ENCODE measurements around the gene USP17L24.
"Not testable (repeated sequence)": the region's sequence is repeated elsewhere in the genome, so short reads cannot be mapped to it uniquely, and the experiment has no call there.

USP17L24 gene, protein sequence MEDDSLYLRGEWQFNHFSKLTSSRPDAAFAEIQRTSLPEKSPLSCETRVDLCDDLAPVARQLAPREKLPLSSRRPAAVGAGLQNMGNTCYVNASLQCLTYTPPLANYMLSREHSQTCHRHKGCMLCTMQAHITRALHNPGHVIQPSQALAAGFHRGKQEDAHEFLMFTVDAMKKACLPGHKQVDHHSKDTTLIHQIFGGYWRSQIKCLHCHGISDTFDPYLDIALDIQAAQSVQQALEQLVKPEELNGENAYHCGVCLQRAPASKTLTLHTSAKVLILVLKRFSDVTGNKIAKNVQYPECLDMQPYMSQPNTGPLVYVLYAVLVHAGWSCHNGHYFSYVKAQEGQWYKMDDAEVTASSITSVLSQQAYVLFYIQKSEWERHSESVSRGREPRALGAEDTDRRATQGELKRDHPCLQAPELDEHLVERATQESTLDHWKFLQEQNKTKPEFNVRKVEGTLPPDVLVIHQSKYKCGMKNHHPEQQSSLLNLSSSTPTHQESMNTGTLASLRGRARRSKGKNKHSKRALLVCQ

DNA sequence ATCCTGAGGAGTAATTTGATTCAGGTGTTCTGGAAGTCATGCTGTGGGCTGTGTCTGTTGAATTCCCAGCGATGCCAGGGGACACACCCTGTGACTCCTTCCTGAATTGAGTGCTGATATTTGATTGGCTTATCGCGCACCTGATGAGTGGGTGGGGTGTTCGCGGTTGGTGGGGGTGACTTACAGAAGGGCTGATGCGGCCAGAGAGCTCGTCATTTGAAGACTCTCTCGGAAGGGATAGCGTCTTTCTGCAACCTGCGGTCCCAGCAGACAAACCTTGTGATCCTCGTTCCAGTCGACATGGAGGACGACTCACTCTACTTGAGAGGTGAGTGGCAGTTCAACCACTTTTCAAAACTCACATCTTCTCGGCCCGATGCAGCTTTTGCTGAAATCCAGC lies at the start of gene USP17L24:
Gene USP17L24 (plus strand): TSS at position 301 of the 400 bp plus-strand sequence. CDS start 0 bp downstream, at position 301.
- not testable (repeated sequence) for DNase-seq (ENCODE audit: low spot score)

DNA sequence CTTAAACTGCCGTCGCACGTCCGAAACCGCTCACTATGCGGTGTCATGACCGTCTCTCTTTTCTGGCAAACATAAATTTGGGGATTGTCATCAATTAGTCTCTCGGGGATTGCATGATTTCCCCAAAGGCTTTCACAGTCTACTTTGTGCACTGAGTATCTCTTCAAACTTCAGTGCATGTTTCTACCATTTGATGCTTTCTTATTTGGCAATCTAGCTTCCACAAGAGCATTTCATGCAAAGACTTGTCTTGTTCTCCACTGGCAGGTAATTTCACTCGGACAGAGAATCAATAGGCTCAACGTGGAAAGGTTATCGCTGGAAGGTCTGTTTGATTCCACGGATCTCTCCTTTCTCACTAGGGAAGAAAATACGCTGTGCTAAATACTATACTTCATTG lies 774 bp upstream of the USP17L24 start:
- peak; percentile 4 for DNase-seq (ENCODE audit: low spot score)

DNA sequence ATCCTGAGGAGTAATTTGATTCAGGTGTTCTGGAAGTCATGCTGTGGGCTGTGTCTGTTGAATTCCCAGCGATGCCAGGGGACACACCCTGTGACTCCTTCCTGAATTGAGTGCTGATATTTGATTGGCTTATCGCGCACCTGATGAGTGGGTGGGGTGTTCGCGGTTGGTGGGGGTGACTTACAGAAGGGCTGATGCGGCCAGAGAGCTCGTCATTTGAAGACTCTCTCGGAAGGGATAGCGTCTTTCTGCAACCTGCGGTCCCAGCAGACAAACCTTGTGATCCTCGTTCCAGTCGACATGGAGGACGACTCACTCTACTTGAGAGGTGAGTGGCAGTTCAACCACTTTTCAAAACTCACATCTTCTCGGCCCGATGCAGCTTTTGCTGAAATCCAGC lies 4.6 kb downstream of the USP17L24 start, which contains the start of gene USP17L25:
Gene USP17L25 (plus strand): TSS at position 301 of the 400 bp plus-strand sequence. CDS start 0 bp downstream, at position 301.
- not testable (repeated sequence) for DNase-seq (ENCODE audit: low spot score)

DNA sequence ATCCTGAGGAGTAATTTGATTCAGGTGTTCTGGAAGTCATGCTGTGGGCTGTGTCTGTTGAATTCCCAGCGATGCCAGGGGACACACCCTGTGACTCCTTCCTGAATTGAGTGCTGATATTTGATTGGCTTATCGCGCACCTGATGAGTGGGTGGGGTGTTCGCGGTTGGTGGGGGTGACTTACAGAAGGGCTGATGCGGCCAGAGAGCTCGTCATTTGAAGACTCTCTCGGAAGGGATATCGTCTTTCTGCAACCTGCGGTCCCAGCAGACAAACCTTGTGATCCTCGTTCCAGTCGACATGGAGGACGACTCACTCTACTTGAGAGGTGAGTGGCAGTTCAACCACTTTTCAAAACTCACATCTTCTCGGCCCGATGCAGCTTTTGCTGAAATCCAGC lies 9.4 kb downstream of the USP17L24 start, which contains the start of gene USP17L26:
Gene USP17L26 (plus strand): TSS at position 301 of the 400 bp plus-strand sequence. CDS start 0 bp downstream, at position 301.
- not testable (repeated sequence) for DNase-seq (ENCODE audit: low spot score)

DNA sequence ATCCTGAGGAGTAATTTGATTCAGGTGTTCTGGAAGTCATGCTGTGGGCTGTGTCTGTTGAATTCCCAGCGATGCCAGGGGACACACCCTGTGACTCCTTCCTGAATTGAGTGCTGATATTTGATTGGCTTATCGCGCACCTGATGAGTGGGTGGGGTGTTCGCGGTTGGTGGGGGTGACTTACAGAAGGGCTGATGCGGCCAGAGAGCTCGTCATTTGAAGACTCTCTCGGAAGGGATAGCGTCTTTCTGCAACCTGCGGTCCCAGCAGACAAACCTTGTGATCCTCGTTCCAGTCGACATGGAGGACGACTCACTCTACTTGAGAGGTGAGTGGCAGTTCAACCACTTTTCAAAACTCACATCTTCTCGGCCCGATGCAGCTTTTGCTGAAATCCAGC lies 14.1 kb downstream of the USP17L24 start, which contains the start of gene USP17L5:
Gene USP17L5 (plus strand): TSS at position 301 of the 400 bp plus-strand sequence. CDS start 0 bp downstream, at position 301.
- DNase-seq (ENCODE audit: low spot score), result not testable (repeated sequence)

DNA sequence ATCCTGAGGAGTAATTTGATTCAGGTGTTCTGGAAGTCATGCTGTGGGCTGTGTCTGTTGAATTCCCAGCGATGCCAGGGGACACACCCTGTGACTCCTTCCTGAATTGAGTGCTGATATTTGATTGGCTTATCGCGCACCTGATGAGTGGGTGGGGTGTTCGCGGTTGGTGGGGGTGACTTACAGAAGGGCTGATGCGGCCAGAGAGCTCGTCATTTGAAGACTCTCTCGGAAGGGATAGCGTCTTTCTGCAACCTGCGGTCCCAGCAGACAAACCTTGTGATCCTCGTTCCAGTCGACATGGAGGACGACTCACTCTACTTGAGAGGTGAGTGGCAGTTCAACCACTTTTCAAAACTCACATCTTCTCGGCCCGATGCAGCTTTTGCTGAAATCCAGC lies 18.9 kb downstream of the USP17L24 start, which contains the start of gene USP17L27:
Gene USP17L27 (plus strand): TSS at position 301 of the 400 bp plus-strand sequence. CDS start 0 bp downstream, at position 301.
- DNase-seq (ENCODE audit: low spot score), result not testable (repeated sequence)

DNA sequence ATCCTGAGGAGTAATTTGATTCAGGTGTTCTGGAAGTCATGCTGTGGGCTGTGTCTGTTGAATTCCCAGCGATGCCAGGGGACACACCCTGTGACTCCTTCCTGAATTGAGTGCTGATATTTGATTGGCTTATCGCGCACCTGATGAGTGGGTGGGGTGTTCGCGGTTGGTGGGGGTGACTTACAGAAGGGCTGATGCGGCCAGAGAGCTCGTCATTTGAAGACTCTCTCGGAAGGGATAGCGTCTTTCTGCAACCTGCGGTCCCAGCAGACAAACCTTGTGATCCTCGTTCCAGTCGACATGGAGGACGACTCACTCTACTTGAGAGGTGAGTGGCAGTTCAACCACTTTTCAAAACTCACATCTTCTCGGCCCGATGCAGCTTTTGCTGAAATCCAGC lies 23.6 kb downstream of the USP17L24 start, which contains the start of gene USP17L28:
Gene USP17L28 (plus strand): TSS at position 301 of the 400 bp plus-strand sequence. CDS start 0 bp downstream, at position 301.
- not testable (repeated sequence) for DNase-seq (ENCODE audit: low spot score)

DNA sequence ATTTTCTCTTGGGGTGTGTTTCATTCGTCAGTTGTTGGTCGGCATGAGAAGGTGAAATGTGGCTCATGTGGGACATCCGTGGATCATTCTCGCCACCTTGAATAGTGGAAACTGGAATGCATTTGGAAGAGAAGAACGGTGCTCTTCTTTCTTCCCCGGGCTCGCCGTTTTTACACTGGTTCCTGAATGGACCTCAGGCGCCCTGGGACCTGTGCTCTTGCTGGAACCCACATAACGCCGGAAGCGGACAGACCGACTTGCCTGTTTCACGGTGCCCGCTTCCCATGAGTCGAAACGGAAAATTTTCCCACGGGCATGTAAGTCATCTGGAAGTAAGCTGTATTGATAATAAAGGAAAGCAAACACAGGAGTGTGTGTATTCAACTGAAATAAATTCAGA lies 25.9 kb downstream of the USP17L24 start:
- DNase-seq (ENCODE audit: low spot score), result not testable (repeated sequence)

DNA sequence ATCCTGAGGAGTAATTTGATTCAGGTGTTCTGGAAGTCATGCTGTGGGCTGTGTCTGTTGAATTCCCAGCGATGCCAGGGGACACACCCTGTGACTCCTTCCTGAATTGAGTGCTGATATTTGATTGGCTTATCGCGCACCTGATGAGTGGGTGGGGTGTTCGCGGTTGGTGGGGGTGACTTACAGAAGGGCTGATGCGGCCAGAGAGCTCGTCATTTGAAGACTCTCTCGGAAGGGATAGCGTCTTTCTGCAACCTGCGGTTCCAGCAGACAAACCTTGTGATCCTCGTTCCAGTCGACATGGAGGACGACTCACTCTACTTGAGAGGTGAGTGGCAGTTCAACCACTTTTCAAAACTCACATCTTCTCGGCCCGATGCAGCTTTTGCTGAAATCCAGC lies 28.4 kb downstream of the USP17L24 start, which contains the start of gene USP17L29:
Gene USP17L29 (plus strand): TSS at position 301 of the 400 bp plus-strand sequence. CDS start 0 bp downstream, at position 301.
- DNase-seq (ENCODE audit: low spot score), result not testable (repeated sequence)

DNA sequence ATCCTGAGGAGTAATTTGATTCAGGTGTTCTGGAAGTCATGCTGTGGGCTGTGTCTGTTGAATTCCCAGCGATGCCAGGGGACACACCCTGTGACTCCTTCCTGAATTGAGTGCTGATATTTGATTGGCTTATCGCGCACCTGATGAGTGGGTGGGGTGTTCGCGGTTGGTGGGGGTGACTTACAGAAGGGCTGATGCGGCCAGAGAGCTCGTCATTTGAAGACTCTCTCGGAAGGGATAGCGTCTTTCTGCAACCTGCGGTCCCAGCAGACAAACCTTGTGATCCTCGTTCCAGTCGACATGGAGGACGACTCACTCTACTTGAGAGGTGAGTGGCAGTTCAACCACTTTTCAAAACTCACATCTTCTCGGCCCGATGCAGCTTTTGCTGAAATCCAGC lies 37.9 kb downstream of the USP17L24 start, which contains the start of gene USP17L30:
Gene USP17L30 (plus strand): TSS at position 301 of the 400 bp plus-strand sequence. CDS start 0 bp downstream, at position 301.
- DNase-seq (ENCODE audit: low spot score), result not testable (repeated sequence)
